Glutamatergic neuron (in vitro differentiated cells): ENCODE results near the gene APOC1. TPM values are rescaled to one million over a fixed set of nuclear protein-coding genes. Genes with fewer than 3 reads are reported as not detected.

ENCODE experiments used
- DNase-seq: peaks from one replicate; pipeline ENCODE4 v3.0.0; 2022
- H3K27ac Mint-ChIP-seq: one replicate; pipeline ENCODE4 v1.8.0; 2020; ENCODE audit warnings: mild to moderate bottlenecking, mixed read lengths, inconsistent platforms; ENCODE audit not compliant: unreplicated experiment
- H3K27me3 Mint-ChIP-seq: one replicate; pipeline ENCODE4 v1.8.0; 2020; ENCODE audit warnings: mild to moderate bottlenecking, moderate library complexity, mixed read lengths, inconsistent platforms; ENCODE audit not compliant: unreplicated experiment
- H3K36me3 Mint-ChIP-seq: one replicate; pipeline ENCODE4 v1.8.0; 2020; ENCODE audit warnings: mild to moderate bottlenecking, mixed read lengths, inconsistent platforms; ENCODE audit not compliant: unreplicated experiment
- H3K4me1 Mint-ChIP-seq: one replicate; pipeline ENCODE4 v1.8.0; 2020; ENCODE audit warnings: mild to moderate bottlenecking, low read depth, mixed read lengths, inconsistent platforms; ENCODE audit not compliant: unreplicated experiment
- H3K4me3 Mint-ChIP-seq: one replicate; pipeline ENCODE4 v1.8.0; 2020; ENCODE audit warnings: mild to moderate bottlenecking, mixed read lengths, inconsistent platforms; ENCODE audit not compliant: unreplicated experiment
- H3K9me3 Mint-ChIP-seq: one replicate; pipeline ENCODE4 v1.8.0; 2020; ENCODE audit warnings: mild to moderate bottlenecking, moderate library complexity, mixed read lengths, inconsistent platforms; ENCODE audit not compliant: unreplicated experiment
- total RNA-seq: library from RNA; stranded (reverse); fragmentation: NEBNext Ultra II Directional; extraction: Animal tissue kit (Norgen Biotek cat#: 25700); gene quantifications from one replicate; pipeline ENCODE4 v1.2.1, GENCODE V29; 2021; ENCODE audit not compliant: unreplicated experiment
- TF ChIP-seq, protein P1 (sequence below): fragments of 200-600 bp; sonication (generic); IDR thresholded peaks from one replicate; pipeline ENCODE4 v1.5.0; 2021; ENCODE audit not compliant: partially characterized antibody, unreplicated experiment

Gene APOC1
- total RNA-seq, 1 donor from 2014 or later = 8.3 TPM

- Mint-ChIP-seq H3K27ac (no peak overlapping the region), H3K9me3 (peaks cover 2% of the 10 kb centered on the region), H3K27me3 (peaks cover 6% of the 10 kb centered on the region), H3K4me1 (no peaks in the 10 kb centered on the region), H3K4me3 (no peak overlapping the region), H3K36me3 (no peaks in the 10 kb centered on the region)
- DNase-seq = no peak
- TF ChIP-seq, protein P1, sequence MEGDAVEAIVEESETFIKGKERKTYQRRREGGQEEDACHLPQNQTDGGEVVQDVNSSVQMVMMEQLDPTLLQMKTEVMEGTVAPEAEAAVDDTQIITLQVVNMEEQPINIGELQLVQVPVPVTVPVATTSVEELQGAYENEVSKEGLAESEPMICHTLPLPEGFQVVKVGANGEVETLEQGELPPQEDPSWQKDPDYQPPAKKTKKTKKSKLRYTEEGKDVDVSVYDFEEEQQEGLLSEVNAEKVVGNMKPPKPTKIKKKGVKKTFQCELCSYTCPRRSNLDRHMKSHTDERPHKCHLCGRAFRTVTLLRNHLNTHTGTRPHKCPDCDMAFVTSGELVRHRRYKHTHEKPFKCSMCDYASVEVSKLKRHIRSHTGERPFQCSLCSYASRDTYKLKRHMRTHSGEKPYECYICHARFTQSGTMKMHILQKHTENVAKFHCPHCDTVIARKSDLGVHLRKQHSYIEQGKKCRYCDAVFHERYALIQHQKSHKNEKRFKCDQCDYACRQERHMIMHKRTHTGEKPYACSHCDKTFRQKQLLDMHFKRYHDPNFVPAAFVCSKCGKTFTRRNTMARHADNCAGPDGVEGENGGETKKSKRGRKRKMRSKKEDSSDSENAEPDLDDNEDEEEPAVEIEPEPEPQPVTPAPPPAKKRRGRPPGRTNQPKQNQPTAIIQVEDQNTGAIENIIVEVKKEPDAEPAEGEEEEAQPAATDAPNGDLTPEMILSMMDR = no peak
These were observed 11.2 kb upstream of the APOC1 start for GRCh38 chr19:44903216-44903601.

- Mint-ChIP-seq H3K27me3 (peaks cover 6% of the 10 kb centered on the region), H3K36me3 (no peaks in the 10 kb centered on the region), H3K4me3 (no peak overlapping the region), H3K4me1 (no peaks in the 10 kb centered on the region), H3K27ac (no peak overlapping the region), H3K9me3 (peaks cover 2% of the 10 kb centered on the region)
- DNase-seq = peak; percentile 92
- TF ChIP-seq, protein P1 = peak; percentile 100
These were observed 10.6 kb upstream of the APOC1 start for GRCh38 chr19:44903602-44904425.

DNA sequence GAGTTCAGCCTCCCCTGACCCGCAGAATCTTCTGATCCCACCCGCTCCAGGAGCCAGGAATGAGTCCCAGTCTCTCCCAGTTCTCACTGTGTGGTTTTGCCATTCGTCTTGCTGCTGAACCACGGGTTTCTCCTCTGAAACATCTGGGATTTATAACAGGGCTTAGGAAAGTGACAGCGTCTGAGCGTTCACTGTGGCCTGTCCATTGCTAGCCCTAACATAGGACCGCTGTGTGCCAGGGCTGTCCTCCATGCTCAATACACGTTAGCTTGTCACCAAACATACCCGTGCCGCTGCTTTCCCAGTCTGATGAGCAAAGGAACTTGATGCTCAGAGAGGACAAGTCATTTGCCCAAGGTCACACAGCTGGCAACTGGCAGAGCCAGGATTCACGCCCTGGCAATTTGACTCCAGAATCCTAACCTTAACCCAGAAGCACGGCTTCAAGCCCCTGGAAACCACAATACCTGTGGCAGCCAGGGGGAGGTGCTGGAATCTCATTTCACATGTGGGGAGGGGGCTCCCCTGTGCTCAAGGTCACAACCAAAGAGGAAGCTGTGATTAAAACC is 9.9 kb upstream of the APOC1 start:
- no peak for DNase-seq
- no peaks in the 10 kb centered on the region for H3K4me1 Mint-ChIP-seq
- peaks cover 2% of the 10 kb centered on the region for H3K9me3 Mint-ChIP-seq
- H3K4me3 Mint-ChIP-seq = no peak overlapping the region
- H3K27ac Mint-ChIP-seq = no peak overlapping the region
- TF ChIP-seq, protein P1 = no peak
- H3K27me3 Mint-ChIP-seq = peaks cover 6% of the 10 kb centered on the region
- H3K36me3 Mint-ChIP-seq = no peaks in the 10 kb centered on the region

GRCh38 chr19:44905437-44906160 is 8.8 kb upstream of the APOC1 start, which contains the start of gene APOE:
TSS of gene APOE (plus strand) at chr19:44905796. CDS start at chr19:44906625, 829 bp downstream.
- TF ChIP-seq, protein P1 = no peak
- H3K27ac Mint-ChIP-seq = peak within 1 kb of the TSS; percentile 45
- H3K4me3 Mint-ChIP-seq = peak within 1 kb of the TSS; percentile 85
- H3K36me3 Mint-ChIP-seq = no peaks in the 10 kb centered on the region
- no peak for DNase-seq
- H3K9me3 Mint-ChIP-seq = peaks cover 2% of the 10 kb centered on the region
- no peaks in the 10 kb centered on the region for H3K4me1 Mint-ChIP-seq
- peaks cover 6% of the 10 kb centered on the region for H3K27me3 Mint-ChIP-seq

GRCh38 chr19:44907613-44908012 is 6.8 kb upstream of the APOC1 start:
- peaks cover 6% of the 10 kb centered on the region for H3K27me3 Mint-ChIP-seq
- H3K9me3 Mint-ChIP-seq = peaks cover 4% of the 10 kb centered on the region
- TF ChIP-seq, protein P1 = no peak
- H3K27ac Mint-ChIP-seq = no peak overlapping the region
- H3K4me3 Mint-ChIP-seq = no peak overlapping the region
- DNase-seq = no peak
- no peaks in the 10 kb centered on the region for H3K36me3 Mint-ChIP-seq
- H3K4me1 Mint-ChIP-seq = no peaks in the 10 kb centered on the region
